GDM1 (cell line): ENCODE results near the gene DPH1.

Experiments
- DNase-seq: peaks from one replicate; lab custom pipeline; 2025; lab: John Stamatoyannopoulos, UW

Gene DPH1

DNA sequence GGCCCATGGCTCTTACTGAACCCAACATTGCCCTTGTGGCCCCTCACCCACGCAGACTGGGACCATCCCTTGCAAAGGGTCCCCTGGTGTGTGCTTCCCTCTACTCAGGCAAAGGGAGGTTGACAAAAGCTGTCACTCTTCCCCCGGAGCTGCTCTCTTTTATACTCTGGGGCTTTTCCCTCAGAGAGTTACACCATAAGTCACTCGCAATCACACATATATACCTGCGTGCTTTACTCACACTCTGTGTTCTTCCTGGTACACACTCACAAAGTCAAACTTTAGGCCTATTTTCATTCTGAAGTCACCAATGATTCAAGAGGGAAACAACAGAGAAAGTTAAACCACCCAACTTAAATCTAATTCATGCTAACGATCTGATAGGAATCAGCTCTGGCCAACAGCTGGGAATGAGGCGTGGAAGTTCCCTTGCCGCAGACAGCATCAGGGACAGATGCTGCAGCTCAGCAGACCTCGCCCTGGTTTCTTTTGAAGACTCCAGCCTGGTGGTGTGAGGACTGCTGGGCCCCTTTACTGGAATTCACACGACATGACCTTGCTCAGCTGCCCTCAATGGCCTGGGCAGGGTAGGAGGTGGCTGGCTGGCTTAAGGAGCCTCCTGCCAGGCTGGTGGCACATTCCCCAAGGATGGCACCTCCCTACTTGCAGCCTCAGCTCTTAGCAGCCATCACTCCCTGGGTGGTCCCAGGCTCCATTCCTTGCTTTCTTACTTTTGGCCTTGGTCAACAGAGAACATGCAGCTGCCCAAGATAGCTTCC, 52.2 kb downstream of the DPH1 start:
- DNase-seq = no peak

DNA sequence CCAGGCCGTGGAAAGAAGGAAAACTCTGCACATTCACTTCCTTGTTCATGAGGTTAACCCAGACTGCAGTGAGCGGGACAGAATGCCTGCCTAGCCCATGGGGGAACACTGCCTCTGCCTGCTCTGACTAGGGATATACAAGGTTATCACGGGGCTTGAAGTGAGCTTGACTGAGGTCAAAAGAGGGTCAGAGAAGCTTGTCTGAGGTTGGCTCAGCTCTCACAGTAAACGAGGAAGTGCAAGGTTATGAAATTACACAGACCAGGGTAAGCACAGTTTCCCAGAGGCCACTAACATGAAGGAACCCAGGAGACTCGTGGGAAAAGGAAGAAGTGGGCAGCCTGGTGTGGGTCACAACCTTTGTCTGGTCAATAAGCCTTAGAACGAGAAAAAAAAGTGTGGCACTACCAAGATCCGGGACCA, 53.7 kb downstream of the DPH1 start:
- DNase-seq = peak; percentile 52

DNA sequence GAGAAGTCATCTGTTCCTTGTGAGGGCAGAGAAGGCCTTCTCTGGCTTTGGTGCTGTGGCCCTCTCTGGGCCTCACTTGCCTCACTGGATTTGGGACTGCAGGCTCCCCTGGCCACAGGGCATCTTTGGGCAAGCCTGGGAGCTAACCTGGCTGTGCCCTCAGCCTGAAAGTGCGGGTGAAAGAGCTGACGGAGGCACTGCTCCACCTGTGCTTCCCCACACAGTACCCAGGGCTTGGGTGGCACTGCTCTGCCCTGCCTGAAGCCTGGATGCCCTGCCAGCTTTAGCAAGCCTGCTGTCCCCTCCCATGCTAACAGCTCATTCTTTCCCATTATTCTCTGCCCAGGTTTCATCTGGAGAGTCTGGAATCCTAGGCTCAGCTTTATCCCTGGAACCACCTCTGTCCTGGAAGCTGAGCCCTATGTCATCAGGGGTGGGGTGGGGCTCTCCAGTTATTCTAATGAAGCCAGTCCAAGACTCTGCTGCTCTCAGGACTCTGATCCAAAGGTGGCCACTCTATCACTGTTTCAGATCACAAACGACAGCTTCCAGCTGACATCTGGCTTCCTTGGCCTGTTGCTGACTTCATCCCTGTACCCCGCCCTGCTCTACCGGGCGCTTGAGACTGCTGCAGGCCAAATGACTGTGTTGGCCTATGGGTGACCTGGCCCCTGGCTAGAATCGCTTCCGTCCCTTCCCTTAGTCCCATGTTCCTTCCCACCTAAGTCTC, 54.2 kb downstream of the DPH1 start:
- no peak for DNase-seq

DNA sequence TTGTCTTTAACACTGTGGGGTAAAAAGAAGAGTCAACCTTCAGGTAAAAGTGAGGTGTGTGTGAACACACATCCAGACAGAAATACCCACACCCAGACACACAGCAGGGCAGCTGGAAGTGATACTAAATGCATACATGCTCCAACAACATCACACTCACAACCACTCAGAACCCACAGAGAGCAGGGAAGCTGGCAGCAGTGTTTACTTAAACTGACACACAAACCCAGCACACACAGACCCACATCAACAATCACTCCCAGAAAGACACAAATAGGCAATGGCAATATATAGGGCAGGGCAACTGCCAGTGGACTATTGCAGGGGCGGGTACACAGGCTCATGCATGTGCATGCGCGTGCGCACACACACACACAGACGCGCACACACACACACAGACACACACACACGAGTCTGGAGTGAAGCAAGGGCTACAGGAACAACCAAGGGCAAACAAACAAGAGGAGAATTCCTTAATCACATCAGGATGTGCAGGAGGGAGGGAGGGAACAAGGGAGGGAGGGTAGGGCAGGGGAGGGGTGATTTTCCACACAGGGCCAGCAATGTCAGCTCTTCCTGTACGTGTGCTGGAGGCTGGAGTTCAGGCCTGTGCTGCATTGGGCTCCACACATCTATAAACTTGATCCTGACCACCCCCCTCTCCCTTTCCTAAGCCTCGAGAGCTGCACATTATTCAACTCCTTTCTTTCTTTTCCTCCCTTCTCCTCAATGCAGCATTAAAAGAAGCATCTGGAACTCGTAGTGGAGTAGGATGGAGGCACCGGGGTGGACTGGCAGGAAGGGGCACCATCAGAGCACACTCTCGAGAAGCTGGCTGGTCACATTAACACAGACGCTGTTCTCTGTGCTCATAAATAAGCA, 55.1 kb downstream of the DPH1 start:
- DNase-seq = peak; percentile 12

DNA sequence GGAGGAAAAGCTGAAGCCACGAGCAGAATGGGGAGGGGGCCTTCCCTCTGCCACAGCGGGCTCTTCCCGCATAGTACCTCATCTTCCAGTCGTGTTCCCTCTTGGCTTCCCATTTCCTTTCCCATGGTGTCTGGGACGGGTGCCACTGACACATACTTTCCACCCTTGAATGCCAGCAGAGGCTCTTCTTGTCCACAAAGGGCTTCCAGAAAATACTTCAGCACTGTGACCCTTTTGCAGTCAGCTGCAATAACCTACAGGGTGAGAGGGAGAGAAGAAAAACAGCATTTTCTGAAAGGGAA, 55.6 kb downstream of the DPH1 start:
- no peak for DNase-seq

DNA sequence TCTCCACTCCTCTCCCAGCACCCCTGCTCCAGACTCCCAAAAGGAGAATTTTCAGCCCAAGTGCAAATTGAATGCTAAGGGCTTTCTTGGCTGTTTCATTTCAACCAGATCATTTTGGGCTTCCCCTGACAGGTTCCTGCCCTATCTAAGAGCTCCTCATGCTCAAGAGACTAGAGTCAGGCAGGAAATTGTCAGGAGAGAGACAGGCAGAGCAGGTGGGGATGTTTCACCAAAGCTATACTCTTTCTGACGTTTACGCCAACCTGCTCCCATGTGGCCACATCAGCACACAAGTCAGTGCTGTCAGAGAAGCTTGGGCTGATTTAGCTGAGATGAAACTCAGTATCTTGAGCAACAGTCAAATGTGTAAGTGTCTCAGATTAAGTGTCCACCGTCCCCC, 56.4 kb downstream of the DPH1 start:
- DNase-seq = no peak

DNA sequence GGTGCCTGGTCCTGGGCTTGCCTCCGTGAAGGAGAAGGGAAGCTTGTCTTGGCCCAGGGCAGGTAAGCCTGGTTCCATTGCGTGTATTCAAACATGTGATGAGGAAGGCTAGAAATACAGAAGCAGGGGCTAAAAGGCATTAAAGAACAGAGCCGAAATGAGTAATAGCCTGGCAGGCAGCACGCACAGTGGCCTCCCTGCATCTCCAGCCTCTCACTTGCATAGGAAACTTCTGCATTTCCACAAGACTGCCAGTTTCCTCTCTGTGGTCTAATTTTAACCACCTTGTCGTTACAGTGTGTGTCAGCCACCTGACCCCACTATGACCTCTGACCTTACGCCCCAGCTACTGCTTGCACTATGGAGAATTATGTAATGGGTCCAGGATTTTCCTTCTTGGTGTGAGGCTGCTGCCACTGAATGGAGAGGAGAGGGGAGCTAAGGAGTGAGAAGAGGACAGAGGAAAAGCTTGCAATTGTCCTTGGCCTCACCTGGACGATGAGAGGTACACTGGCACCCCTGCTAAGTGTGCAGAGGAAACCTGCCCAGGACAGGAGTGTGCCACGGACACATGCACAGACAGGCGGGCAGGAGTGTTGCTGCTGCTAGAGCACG, 57.8 kb downstream of the DPH1 start:
- DNase-seq = peak; percentile 83

DNA sequence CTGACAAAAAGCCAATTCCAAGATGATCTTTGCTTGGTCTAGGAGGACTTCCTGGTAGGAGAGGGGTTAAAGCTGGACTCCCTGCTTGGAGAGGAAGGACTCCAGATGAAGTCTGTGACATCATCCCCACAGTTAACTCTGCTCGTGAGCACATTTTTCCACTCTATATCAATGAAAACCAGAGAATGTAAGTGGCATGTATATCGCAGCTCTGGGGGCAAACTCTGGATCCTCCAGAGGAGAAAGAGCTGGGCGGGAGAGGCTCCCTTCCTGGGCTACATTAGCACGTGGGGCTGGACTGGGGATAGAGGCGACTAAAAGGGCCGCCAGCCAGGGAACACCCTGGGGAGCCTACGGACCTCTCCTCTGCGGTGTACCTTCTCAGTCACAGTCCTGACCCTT, 59.1 kb downstream of the DPH1 start:
- DNase-seq = no peak

DNA sequence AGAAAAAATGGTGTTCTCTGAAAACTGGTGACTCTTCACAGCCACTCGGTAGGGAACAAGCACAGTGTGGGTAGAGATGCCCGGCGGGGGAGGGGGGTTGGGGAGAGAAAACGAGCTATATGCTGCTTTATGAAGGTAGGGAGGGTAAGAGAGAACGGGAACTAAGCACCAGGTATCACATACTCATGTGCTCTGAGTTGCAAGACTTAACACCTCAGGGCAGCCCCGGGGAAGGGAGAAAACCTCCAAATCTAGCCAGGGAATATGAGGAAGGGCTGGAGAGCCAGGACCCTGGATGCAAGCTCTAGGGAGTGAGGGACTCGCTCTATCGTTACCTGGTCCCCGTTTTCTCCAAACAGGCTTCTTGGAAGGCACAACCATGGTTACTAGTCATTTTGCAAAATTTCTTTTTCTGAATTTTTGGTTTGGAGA, 60.3 kb downstream of the DPH1 start:
- DNase-seq = no peak

DNA sequence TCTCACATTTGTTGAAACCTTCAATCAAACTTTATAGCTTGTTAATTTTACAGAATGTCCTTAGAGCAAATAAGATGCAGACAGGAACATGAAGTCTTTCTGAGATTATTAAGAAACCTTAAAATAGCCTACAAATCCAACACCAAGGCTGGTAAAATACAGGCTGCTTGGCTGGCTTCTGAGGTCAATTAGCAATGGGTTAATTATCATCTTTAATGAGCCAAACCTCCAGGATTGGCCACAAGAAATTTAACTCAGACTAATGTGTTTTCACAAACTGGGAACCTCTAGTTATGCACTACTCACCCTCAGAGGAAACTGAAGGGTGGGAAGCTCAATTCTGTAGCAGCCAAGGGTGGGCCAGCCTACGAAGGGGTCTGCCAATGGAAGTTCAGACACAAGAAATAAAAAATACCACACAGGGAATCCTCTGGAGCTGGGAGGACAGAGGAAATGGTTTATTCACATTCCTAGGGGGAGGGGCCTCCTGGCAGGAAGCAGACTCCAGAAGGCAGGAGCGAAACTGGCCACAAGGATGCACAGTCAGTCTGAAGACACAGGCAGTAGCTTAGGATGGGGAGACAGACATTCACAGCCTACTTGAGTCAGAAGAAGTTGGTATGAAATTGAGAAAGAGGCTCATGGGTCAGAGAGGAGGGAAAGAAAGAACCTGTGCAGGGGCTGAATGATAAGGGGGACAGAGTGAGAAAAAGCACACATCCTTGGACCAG, 61.0 kb downstream of the DPH1 start:
- no peak for DNase-seq

DNA sequence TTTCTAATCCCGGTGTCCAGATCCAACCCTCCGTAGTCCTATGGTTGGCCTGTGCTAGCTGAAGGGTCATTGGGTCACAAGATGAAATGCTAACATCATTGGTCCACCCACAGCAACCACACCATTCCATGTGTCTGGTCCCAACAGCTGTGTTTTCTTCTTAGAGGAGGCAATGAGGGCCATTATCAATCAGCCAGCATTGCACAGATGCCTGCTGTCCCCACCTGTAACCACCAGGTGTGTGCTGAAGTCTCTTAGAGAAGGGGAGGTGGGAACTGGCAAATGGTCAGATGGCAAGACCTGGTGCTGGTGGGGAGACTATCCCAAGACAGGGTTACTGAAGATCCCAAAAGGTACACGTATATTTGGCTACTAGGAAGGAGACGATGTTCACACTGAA, 62.3 kb downstream of the DPH1 start:
- DNase-seq = no peak

DNA sequence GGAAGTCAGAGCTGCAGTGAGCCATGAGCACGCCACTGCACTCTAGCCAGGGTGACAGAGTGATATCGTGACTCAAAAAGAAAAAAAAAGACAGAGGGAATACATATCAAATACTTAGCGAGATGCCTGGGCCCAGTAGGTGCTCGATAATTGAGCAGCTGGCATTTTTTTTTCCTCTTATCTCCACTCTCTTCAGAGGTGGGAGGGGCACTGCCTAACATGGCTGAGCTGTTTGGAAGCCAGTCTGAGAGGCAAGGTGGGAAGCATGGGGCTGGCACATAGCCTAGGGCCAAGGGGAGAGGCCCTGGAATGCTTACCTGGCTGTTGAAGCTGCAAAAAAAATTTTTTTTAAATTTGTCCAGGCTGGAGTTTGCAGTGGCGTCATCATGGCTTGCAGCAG, 63.4 kb downstream of the DPH1 start:
- DNase-seq = no peak
